Stimulated activated CD4-positive, alpha-beta T cell treated with anti-CD3 and anti-CD28 coated beads, Interleukin-4, amount 100 ng/mL, for 24 hours (primary cell): ENCODE data around the gene BCL2L1.
A peak's percentile ranks its signal among the peaks of the same experiment; 100 is the strongest.
"Not testable (repeated sequence)": the region's sequence is repeated elsewhere in the genome, so short reads cannot be mapped to it uniquely, and the experiment has no call there.

Experiments
- DNase-seq: peaks from one replicate; pipeline ENCODE4 v3.0.0-alpha.2; 2020

The BCL2L1 gene

DNA sequence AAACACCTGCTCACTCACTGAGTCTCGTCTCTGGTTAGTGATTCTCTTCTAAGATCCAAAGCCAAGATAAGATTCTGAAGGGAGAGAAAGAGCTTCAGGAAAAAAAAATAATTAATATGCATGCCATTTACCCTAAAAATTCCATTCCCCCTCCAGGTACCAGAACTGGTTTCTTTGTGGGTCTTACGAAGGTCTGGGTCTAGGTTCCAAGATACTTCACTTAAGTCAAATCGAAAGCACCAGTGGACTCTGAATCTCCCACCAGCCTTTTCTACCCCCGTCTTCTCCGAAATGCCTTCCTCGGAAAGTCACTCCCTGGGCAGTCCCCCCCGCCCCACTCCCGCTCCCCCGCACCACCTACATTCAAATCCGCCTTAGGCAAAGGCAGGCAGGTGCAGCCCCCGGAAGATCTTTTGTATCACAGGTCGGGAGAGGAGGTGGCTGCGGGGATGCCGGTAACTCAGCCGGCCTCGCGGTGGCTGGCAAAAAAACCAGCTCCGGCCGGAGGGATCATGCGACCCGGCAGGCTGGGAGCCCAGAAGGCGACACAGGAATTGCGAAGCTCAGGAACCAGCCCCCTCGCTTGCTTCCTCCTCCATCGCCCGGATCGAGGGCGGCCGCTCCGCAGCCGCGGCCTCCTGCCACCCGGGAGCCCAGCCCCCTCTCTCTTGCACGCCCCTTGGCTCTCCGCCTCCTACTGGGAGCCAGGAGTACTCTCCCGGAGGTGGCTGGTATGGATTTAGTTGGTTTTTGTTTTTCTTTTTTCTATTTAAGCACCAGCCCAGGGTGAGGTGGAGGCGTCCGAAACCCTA is at the start of gene BCL2L1:
Gene BCL2L1, minus strand, starts transcription at position 612 of the 812 bp plus-strand sequence. CDS start 650 bp downstream, outside the sequence.
- peak; percentile 79 for DNase-seq

DNA sequence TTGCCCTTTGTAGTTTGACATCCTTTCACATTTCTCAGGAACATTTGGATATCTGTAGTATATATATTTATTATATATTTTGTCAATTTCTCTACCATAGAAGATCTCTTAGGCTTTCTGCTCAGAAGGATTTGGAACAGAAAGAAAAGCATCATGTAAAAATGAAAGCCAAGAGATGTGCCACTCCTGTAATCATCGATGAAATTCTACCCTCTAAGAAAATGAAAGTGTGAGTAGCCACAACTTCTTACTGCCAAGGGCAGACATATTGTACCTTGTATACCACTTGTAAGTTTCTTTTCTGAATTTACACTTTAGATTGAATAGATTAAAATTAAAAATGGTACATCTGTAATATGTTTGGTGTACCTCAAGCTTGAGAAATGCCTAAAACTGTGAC is 47.6 kb upstream of the BCL2L1 start:
- DNase-seq: no peak

DNA sequence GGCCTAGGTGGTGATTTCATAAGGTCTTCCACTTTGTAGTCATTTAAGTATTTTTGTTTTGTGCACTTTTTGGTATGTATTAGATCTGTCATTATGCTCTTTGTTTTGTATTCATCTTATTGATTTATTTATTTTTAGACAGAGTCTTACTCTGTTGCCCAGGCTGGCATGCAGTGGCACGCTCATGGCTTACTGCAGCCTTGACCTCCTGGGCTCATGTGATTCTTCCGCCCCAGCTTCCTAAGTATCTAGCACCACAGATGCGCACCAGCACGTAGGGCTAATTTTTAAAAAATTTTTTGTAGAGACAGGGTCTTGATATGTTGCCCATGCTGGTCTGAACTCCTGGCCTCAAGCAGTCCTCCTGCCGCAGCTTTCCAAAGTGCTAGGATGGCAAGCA is 47.0 kb upstream of the BCL2L1 start:
- no peak for DNase-seq

DNA sequence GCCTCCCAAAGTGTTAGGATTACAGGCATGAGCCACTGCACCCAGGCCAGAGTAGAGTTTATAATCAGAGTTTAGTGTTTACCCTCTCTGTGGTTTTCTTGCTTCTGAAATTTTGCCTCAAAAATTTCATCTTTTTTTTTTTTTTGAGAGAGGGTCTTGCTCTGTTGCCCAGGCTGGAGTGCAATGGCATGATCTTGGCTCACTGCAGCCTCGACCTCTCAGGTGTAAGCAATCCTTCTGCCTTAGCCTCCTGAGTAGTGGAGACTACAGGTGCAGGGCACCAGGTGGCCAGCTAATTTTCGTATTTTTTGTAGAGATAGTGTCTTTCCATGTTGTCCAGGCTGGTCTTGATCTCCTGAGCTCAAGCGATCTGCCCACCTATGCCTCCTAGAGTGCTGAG is 45.1 kb upstream of the BCL2L1 start:
- DNase-seq: no peak

DNA sequence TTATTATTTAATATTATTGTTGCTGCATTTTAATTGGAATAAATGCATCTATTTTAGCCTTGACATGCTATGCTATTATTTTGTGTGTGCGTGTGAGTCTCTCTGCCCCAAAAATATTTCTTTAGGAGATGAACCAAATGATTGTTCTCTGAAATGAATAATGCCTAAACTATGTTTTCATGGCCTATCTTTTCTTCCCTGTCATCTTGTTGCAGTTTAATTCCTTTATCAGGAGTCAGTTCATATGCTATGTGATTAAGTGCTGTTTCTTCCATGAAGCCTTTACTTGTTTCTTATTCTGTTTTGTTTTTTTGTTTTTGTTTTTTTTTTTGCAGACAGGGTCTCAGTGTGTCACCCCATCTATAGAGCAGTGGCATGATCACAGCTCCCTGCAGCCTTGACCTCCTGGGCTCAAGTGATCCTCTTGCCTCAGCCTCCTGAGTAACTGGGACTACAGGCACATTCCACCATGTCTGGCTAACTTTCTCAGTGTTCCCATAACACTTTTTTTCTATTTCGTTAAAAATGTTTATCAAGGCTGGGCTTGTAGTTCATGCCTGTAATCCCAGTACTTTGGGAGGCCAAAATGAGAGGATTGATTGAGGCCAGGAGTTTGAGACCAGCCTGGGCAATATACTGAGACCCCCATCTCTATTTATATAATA is 42.1 kb upstream of the BCL2L1 start:
- no peak for DNase-seq

DNA sequence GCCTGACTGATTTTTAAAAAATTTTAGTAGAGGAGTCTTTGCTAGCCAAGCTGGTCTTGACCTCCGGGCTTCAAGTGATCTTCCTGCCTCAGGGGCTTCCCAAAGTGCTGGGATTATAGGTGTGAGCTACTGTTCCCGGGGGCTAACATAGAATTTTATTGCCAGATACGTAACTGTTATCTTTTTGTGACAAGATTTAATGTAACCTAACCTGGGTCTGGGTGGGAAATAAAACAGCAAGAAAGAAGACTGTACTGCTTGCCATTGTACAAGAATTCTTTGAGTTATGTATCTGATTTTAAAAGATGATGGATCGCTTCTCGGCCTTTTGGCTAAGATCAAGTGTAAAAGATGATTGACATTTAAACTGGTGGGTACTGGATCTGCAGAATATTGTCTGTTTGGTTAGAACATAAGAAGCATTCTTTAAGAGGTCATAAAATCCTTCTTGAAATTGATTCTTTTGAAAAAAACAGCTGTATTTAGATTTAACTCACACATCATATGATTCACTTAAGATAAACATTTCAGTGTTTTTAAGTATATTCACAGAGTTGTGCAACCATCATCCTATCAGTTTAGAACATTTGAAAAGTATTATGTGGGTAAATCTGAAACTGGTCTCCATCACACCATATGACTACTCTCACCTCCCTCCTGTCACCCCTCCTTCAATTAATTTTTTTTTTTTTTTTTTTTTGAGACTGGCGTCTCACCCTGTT is 38.0 kb upstream of the BCL2L1 start:
- DNase-seq: no peak

DNA sequence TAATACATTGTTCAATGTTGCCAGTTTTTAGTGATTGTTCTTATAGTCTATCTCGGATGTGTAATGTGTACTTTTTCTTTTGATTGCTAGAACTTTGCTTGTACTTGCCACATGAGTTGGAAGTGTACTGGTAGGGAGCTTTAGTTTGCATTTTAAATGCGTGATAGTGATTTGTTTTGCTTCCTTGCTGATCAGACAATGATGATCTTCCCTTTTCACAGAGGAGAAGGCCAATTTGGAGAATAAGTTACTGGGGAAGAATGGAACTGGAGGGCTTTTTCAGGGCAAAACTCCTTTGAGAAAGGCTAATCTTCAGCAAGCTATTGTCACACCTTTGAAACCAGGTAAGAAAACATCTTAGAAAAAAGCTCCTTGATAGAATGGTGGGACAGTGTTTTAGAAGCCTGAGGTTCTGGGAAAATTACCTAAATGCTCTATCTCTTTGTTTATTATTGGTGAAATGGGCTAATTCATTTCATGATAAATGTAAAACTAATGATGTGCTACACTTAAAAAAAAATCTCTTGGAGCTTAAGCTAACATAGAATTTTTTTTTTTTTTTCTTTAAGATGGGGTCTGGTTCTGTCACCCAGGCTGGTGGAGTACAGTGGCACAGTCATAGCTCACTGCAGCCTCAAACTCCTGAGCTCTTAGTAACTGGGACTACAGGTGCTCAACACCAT is 37.3 kb upstream of the BCL2L1 start:
- DNase-seq: no peak

DNA sequence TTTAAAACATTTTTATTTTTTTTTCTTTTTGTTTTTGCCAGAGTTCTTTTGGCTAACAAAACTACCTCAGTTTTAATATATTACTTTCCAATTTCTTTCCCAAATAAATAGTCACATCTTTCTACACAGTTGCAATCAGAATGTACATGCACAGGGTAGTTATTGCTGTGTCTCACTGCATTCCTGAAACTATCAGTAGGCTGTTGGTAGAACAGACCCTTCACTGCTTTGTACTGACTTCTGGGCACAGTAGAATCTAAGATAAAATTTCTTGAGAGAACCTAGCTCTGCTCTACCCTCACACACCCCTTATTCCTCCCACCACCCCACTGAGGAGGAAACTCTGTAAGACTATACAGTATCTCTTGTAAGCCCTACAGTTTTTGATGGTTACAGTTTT is 36.3 kb upstream of the BCL2L1 start:
- DNase-seq: no peak

DNA sequence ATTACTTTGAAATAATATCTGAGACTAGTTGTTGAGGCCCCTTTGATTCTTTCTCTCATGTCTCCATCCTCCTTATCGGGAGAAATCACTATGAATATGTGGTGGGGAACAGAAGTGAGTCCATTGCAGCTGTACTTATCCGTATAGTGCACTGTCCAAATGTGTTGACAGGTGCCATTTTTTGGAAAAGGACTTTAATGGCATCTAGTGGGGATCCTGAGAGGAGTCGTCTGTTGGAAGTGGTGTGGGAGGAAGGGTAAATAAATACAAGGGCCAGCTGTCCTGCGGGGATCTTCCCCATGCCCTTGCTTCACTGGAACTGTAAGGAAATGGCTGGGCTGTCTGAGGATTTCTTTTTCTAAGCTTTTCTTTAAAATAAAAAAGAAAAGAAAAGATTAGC is 35.9 kb upstream of the BCL2L1 start:
- no peak for DNase-seq

DNA sequence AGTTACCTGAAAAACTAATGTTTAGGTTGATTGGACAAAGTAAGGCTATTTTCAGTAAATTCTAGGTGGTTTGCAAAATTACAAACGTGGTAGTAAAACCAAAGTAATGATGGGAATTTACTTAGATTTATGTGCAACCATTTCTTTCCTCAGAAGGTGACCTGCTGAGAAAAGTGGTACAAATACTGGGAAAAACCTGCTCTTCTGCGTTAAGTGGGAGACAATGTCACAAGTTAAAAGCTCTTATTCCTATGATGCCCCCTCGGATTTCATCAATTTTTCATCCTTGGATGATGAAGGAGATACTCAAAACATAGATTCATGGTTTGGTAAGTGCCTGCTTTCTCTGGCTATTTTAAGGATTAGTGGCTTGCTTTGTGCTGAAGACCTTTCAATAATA is 34.6 kb upstream of the BCL2L1 start:
- DNase-seq: no peak

DNA sequence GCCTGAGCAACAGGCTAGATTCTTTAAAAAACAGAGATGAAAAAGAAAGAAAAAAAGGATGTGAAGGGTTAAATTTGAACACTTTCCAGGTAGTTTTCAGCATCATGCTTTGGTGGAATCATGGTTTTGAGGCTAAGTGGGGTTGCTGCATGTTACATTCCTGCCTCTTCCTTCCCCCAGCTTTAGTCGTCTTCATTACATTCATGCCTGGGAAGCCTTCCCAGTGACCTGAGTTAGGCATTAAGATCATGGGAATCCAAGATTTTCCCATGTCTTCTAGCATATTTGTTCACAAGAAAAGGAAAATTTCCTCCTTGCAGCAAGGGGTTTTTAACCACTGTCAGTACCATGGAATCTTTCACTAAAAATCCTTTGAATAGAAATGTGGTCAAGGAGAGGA is 28.5 kb upstream of the BCL2L1 start:
- no peak for DNase-seq

DNA sequence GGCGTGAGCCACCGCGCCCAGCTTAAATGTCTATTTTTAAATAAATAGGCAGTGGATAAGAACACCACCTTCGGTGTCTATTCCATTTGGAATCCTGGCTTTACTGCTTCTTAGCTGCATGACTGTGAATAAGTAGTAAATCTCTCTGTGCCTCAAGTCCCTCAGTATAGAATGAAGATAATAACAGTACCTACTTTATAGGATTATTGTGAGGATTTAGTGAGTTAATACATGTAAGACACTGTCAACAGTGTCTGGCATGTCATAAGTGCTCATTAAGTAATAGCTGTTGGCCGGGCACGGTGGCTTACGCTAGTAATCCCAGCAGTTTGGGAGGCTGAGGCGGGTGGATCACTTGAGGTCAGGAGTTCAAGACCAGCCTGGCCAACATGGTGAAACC is 26.6 kb upstream of the BCL2L1 start:
- no peak for DNase-seq

DNA sequence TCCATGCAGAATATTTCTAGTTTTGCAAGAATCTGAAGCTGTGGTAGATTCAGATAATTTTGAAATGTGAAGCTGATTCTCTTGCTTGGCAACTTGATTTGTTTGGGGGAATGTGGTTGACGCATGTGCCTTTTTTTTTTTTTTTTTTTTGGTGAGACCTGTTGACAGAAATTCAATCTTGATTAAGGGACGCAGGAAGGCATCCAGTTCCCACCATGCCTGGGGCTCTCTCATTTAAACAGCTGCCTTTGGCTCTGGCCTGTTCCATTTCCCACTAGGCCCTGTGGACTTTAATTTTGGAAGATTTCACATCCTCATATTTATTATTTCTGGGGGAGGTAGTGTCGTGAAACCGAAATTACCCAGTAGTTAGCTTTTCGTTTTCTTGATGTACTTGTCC is 25.0 kb upstream of the BCL2L1 start:
- DNase-seq: no peak

DNA sequence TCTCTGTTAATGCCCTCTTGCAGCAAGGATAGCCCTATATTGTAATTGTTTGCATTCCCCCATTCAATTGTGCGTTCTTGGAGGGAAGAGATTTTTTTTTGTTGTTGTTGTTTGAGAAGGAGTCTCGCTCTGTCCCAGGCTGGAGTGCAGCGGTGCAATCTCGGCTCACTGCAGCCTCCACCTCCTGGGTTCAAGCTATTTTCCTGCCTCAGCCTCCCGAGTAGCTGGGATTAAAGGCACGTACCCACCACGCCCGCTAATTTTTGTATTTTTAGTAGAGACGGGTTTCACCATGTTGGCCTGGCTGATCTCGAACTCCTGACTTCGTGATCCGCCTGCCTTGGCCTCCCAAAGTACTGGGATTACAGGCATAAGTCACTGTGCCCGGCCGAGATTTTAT is 24.4 kb upstream of the BCL2L1 start:
- DNase-seq: not testable (repeated sequence)

DNA sequence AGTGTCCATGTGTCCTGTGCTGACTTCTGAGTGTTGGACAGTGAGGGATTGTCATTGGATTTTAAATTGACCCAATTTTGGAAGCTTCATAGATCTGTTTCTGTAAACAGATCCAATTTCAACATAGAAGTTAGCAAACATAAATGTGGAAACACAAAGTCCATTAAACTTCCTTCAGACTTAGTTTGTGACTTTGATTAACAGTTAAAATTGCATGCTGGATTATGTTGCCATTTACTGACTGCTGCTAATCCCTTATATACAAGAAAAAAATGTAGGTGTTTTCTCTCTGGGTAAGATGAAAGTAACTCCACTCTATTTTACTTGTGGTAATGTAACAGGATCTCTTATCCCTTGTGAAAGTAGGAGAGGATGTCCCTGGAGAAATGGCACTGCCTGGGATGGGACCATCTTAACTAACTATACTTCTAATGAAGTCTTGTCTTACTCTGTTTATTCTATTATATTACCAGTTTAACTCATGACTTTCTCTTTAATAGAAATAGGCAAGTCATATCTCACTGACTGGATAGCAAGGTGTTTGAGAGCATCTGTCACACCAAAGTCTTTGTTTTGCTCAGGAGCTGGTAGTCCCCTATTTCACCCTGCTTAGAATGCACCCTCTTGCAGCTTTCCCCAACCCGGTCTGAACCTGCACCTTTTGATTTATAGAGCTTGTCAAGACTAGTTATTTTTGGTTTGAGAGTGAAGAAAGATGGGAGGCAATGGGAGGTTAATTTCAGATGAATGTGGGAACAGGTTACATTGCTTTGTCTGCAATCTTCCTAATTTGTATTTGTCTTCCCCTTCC is 23.6 kb upstream of the BCL2L1 start:
- DNase-seq: no peak

DNA sequence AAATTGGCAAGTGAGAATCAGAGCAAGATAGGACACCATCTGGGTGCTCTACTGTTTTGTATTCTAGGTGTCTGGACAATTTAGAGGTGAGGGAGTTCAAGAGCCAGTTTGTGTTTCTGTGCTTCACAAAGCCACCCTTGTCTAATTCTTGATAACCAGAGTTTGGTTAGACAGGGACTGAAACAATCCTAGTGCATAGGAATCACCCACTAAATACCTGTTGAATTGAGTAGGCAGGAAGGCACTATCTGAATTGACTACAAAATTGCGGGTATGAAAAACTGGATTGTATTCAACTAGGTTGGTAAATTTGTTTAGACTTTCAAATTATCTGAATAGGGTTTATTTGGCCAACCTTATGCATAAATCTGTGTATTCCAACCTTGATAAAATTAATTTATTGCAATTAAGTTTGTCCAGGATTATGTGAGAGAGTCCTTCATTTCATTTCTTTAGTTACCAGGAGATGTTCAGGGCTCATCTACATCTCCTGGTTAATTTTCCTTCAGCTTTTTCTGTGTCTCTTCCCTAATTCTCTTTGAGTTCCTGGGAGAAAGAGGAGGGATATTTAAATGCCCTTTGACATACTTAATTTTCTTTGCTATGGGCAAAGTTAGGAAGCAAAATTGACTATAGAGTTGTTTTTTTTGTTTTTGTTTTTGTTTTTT is 18.1 kb upstream of the BCL2L1 start:
- DNase-seq: no peak

DNA sequence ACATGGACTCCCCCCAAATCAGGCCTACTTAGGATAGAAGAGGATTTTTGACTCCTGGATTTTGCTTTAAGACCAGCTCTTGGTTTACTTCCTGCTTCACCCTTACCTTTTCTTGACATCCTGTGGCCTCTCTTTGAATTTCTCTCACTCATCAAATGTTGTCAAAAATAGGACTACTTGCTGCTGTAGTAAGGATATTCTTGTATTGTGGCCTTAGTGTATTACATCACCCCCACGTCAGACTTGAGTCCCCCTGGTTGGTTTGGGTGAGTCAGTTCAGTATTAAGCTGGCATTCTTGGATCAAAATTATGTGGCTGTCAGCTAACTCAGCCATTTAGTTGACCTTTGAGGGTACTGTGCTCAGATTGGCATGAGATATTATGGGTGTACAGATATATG is 17.5 kb upstream of the BCL2L1 start:
- DNase-seq: no peak

DNA sequence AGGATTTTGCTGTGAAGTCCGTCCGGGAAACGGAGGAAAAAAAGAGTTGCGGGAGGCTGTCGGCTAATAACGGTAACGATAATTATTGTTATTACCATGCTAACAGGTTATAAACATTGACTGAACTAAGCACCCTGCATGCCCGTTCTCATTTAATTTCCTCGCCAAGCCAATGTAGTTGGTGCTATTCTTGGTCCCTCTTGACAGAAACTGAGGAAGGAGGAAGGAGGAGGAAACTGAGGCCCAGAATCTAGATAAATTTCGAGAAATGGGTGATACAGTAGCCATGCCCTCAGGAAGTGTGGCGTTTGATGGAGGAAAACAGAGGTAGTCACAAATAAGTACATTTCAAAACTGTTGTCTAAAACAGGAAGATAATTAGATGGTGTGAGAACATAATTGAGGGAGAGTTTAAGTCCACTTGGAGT is 16.9 kb upstream of the BCL2L1 start:
- DNase-seq: no peak

DNA sequence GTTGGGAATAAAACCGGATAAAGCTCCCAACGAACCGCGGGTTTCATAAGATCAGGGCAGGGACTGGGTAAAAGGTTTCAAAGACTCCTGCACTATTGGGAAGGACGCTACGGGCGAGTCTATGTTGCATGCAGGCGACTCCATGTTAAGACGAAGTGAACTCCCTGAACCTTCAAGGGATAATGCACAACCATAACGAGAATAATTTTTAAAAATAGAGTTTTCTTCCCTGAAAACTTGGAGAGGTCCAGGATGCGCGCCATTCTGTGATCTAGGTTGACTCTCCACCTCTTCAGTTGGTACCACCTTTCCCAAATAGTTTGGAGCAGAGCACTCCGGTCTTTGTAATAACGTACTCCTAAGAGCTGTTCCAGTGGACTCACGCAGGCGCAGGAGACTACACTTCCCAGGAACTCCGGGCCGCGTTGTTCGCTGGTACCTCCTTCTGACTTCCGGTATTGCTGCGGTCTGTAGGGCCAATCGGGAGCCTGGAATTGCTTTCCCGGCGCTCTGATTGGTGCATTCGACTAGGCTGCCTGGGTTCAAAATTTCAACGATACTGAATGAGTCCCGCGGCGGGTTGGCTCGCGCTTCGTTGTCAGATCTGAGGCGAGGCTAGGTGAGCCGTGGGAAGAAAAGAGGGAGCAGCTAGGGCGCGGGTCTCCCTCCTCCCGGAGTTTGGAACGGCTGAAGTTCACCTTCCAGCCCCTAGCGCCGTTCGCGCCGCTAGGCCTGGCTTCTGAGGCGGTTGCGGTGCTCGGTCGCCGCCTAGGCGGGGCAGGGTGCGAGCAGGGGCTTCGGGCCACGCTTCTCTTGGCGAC is 16.3 kb upstream of the BCL2L1 start, which contains the start of gene TPX2:
Gene TPX2, plus strand, starts transcription at position 562 of the 821 bp plus-strand sequence. CDS start 18,187 bp downstream, outside the sequence.
- DNase-seq: peak; percentile 91

DNA sequence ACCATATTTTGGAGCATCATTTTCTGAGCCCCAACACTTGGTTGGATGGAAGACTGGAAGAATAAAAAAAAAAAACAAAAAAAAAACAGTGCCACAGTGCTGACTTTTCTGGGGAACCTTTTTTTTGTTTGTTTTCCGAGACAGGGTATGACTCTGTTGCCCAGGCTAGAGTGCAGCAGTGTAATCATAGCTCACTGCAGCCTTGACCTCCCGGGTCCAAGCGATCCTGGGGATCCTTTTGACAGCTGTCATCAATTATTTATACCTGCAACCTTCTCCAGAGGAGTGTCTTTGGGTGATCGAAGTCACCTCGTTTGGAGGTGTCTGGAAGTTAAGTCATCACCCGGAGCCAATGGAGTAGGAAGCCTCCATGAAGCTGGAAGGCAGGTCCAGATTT is 8.7 kb upstream of the BCL2L1 start:
- DNase-seq: no peak
